Nephron (organoid): Measurements from ENCODE around the gene TNS1.

Experiments
- H3K27ac Mint-ChIP-seq, 3 experiments: 2 replicates each; pipeline ENCODE4 v1.8.0; 2020; ENCODE audit warnings: mixed read lengths in 3 of 3, mild to moderate bottlenecking in 2 of 3, moderate library complexity in 1 of 3
- H3K27me3 Mint-ChIP-seq: 2 replicates; pipeline ENCODE4 v1.8.0; 2021; ENCODE audit warnings: low read depth, mild to moderate bottlenecking, moderate library complexity, mixed read lengths
- H3K36me3 Mint-ChIP-seq: 2 replicates; pipeline ENCODE4 v1.8.0; 2020; ENCODE audit warnings: low read depth, mixed read lengths
- H3K4me1 Mint-ChIP-seq: 2 replicates; pipeline ENCODE4 v1.8.0; 2020; ENCODE audit warnings: mixed read lengths
- H3K4me3 Mint-ChIP-seq, 3 experiments: 2 replicates each; pipeline ENCODE4 v1.8.0; 2020; ENCODE audit warnings: mild to moderate bottlenecking in 3 of 3, mixed read lengths in 3 of 3, moderate library complexity in 2 of 3
- H3K9me3 Mint-ChIP-seq: 2 replicates; pipeline ENCODE4 v1.8.0; 2020; ENCODE audit warnings: mixed read lengths
- CTCF ChIP-seq, 3 experiments: fragments of 200-600 bp; sonication (generic); IDR thresholded peaks; one replicate each; pipeline ENCODE4 v1.5.0; 2021; ENCODE audit warnings: antibody characterized with exemption in 3 of 3; ENCODE audit not compliant: unreplicated experiment in 3 of 3

Gene TNS1

GRCh38 chr2:217859926-217860325, 142.9 kb downstream of the TNS1 start:
- Mint-ChIP-seq H3K9me3 (no peaks in the 10 kb centered on the region), H3K27ac (peak overlapping the region; percentile 87 to 98 (median 95)), H3K4me1 (peaks cover 44% of the 10 kb centered on the region), H3K27me3 (no peaks in the 10 kb centered on the region), H3K4me3 (no peak overlapping the region), H3K36me3 (peaks cover 25% of the 10 kb centered on the region)
- TF ChIP-seq CTCF (IDR thresholded peaks at IDR 0.05; ENCODE audit: unreplicated experiment in 3 of 3) = no peak

- Mint-ChIP-seq H3K27ac (peak overlapping the region; percentile 87 to 98 (median 95)), H3K27me3 (no peaks in the 10 kb centered on the region), H3K36me3 (peaks cover 26% of the 10 kb centered on the region), H3K4me3 (peak overlapping the region; percentile 79 to 90 (median 81)), H3K4me1 (peaks cover 42% of the 10 kb centered on the region), H3K9me3 (no peaks in the 10 kb centered on the region)
- TF ChIP-seq CTCF (IDR thresholded peaks at IDR 0.05; ENCODE audit: unreplicated experiment in 3 of 3) = no peak
These were observed 144.0 kb downstream of the TNS1 start for GRCh38 chr2:217858519-217859491.

GRCh38 chr2:217857624-217858506, 144.9 kb downstream of the TNS1 start:
- Mint-ChIP-seq H3K36me3 (peaks cover 17% of the 10 kb centered on the region), H3K27ac (peak overlapping the region; percentile 87 to 98 (median 95)), H3K4me1 (peaks cover 51% of the 10 kb centered on the region), H3K4me3 (peak overlapping the region; percentile 79 to 90 (median 81)), H3K27me3 (no peaks in the 10 kb centered on the region), H3K9me3 (no peaks in the 10 kb centered on the region)
- no peak for TF ChIP-seq CTCF (IDR thresholded peaks at IDR 0.05; ENCODE audit: unreplicated experiment in 3 of 3)

- TF ChIP-seq CTCF (IDR thresholded peaks at IDR 0.05; ENCODE audit: unreplicated experiment in 3 of 3) = no peak
- H3K36me3 Mint-ChIP-seq = peaks cover 20% of the 10 kb centered on the region
- H3K9me3 Mint-ChIP-seq = no peaks in the 10 kb centered on the region
- no peaks in the 10 kb centered on the region for H3K27me3 Mint-ChIP-seq
- peaks cover 55% of the 10 kb centered on the region for H3K4me1 Mint-ChIP-seq
- H3K4me3 Mint-ChIP-seq = peak overlapping the region; percentile 8 to 90 (median 23)
- H3K27ac Mint-ChIP-seq = no peak overlapping the region
These were observed 145.9 kb downstream of the TNS1 start for GRCh38 chr2:217856871-217857270.

- Mint-ChIP-seq H3K4me3 (peak overlapping the region in 1 of 3 experiments; percentile 38), H3K27me3 (no peaks in the 10 kb centered on the region), H3K9me3 (no peaks in the 10 kb centered on the region), H3K27ac (no peak overlapping the region), H3K4me1 (peaks cover 59% of the 10 kb centered on the region), H3K36me3 (peaks cover 24% of the 10 kb centered on the region)
- TF ChIP-seq CTCF (IDR thresholded peaks at IDR 0.05; ENCODE audit: unreplicated experiment in 3 of 3) = no peak
These were observed 146.6 kb downstream of the TNS1 start for GRCh38 chr2:217856159-217856558.
